ENCODE measurements around the gene CST7. TPM values are rescaled to one million over a fixed set of nuclear protein-coding genes. Genes with fewer than 3 reads are reported as not detected.

Gene CST7
- total RNA-seq, 1 experiment from 2014 or later, result not detected

GRCh38 chr20:24971376-24972101 lies 22.5 kb downstream of the CST7 start:
- H3K27me3 ChIP-seq (ENCODE audit: insufficient read depth, low read length), result no peaks in the 10 kb centered on the region
- peaks cover 22 to 32% of the 10 kb centered on the region in 2 experiments for H3K36me3 ChIP-seq (ENCODE audit: control insufficient read depth in 1 of 2, insufficient read depth in 2 of 2, low read length in 2 of 2)
- ChIA-PET POLR2A (no interaction called here), CTCF (no interaction called here), RAD21 (ENCODE audit: low non-redundant PET in 1 of 2, low total read pairs in 2 of 2, uncharacterized antibody in 2 of 2, unreplicated experiment in 2 of 2) (no interaction called here)
- H4K20me1 ChIP-seq (ENCODE audit: insufficient read depth), result no peaks in the 10 kb centered on the region
- BruUV-seq (replicated peaks), result no TSS peak
- no peak for DNase-seq (ENCODE audit: low read depth, low spot score)
- no peak overlapping the region for H3K9ac ChIP-seq (ENCODE audit: low read length)
- intact Hi-C loops (cut with micrococcal nuclease), result no loop called here
- TF ChIP-seq ZFX (IDR thresholded peaks at IDR 0.05) (no peak), FOSL1 (IDR thresholded peaks at IDR 0.05; ENCODE audit: low read depth) (no peak), SIN3A (IDR thresholded peaks at IDR 0.05; ENCODE audit: low read depth) (no peak), EZH2phosphoT487 (IDR thresholded peaks at IDR 0.05; ENCODE audit: borderline replicate concordance) (no peak), SRF (IDR thresholded peaks at IDR 0.05; ENCODE audit: low read depth) (no peak), REST (IDR thresholded peaks at IDR 0.05; ENCODE audit: low read depth) (no peak)
- TF ChIP-seq, protein P1, sequence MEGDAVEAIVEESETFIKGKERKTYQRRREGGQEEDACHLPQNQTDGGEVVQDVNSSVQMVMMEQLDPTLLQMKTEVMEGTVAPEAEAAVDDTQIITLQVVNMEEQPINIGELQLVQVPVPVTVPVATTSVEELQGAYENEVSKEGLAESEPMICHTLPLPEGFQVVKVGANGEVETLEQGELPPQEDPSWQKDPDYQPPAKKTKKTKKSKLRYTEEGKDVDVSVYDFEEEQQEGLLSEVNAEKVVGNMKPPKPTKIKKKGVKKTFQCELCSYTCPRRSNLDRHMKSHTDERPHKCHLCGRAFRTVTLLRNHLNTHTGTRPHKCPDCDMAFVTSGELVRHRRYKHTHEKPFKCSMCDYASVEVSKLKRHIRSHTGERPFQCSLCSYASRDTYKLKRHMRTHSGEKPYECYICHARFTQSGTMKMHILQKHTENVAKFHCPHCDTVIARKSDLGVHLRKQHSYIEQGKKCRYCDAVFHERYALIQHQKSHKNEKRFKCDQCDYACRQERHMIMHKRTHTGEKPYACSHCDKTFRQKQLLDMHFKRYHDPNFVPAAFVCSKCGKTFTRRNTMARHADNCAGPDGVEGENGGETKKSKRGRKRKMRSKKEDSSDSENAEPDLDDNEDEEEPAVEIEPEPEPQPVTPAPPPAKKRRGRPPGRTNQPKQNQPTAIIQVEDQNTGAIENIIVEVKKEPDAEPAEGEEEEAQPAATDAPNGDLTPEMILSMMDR (IDR thresholded peaks at IDR 0.05 in 2 of 3, conservative IDR thresholded peaks at IDR 0.05 in 1 of 3; ENCODE audit: borderline replicate concordance in 1 of 3, insufficient read depth in 1 of 3, low read depth in 2 of 3, low read length in 2 of 3), result no peak
- TF ChIP-seq, protein P2, sequence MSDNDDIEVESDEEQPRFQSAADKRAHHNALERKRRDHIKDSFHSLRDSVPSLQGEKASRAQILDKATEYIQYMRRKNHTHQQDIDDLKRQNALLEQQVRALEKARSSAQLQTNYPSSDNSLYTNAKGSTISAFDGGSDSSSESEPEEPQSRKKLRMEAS (IDR thresholded peaks at IDR 0.05), result no peak
- no peak overlapping the region for H3K4me2 ChIP-seq (ENCODE audit: low read length)
- ATAC-seq, result no peak
- H3K27ac ChIP-seq (ENCODE audit: low read depth, low read length), result no peak overlapping the region
- no peak overlapping the region for H3K4me3 ChIP-seq (replicated peaks in 1 of 2; ENCODE audit: low read depth in 1 of 2, low read length in 2 of 2)
- H3K9me2 ChIP-seq (ENCODE audit: insufficient read depth), result no peaks in the 10 kb centered on the region
- peaks cover 19% of the 10 kb centered on the region for H3K79me2 ChIP-seq (ENCODE audit: insufficient read depth, low read length)
- H2AFZ ChIP-seq (ENCODE audit: low read depth, low read length, poor library complexity, severe bottlenecking), result no peak overlapping the region
- H3K9me3 ChIP-seq (ENCODE audit: control insufficient read depth in 1 of 2, insufficient read depth in 1 of 2, low read depth in 1 of 2, low read length in 2 of 2), result peaks cover 0 to 2% of the 10 kb centered on the region in 2 experiments; a peak in 1 of 4 replicates
- H3K4me1 ChIP-seq (ENCODE audit: control insufficient read depth in 1 of 2, insufficient read depth in 2 of 2, low read length in 2 of 2), result no peaks in the 10 kb centered on the region
